IgD-negative memory B cell (primary cell): ENCODE measurements around the gene MIAT. TPM values are rescaled to one million over a fixed set of nuclear protein-coding genes. Genes with fewer than 3 reads are reported as not detected.

ENCODE experiments used
- H3K27ac Mint-ChIP-seq, 3 donors: one replicate each; pipeline ENCODE4 v1.8.0; 2020 to 2022; ENCODE audit warnings: mild to moderate bottlenecking in 3 of 3, mixed read lengths in 3 of 3, moderate library complexity in 1 of 3
- H3K27me3 Mint-ChIP-seq: one replicate; pipeline ENCODE4 v1.8.0; 2021; ENCODE audit warnings: mixed read lengths
- H3K36me3 Mint-ChIP-seq: one replicate; pipeline ENCODE4 v1.8.0; 2020; ENCODE audit warnings: mild to moderate bottlenecking, mixed read lengths
- H3K4me1 Mint-ChIP-seq, 3 donors: one replicate each; pipeline ENCODE4 v1.8.0; 2020 to 2022; ENCODE audit warnings: mixed read lengths in 3 of 3, mild to moderate bottlenecking in 1 of 3
- H3K4me3 Mint-ChIP-seq, 4 donors: one replicate each; pipeline ENCODE4 v1.8.0; 2020 to 2022; ENCODE audit warnings: mild to moderate bottlenecking in 4 of 4, mixed read lengths in 4 of 4, moderate library complexity in 3 of 4
- H3K9me3 Mint-ChIP-seq, 3 donors: one replicate each; pipeline ENCODE4 v1.8.0; 2020 to 2021; ENCODE audit warnings: mixed read lengths in 3 of 3, mild to moderate bottlenecking in 1 of 3
- polyA plus RNA-seq: library from polyadenylated mRNA; unstranded; fragments of 300-500 nt; fragmentation: Illumina TruSeq; gene quantifications from one replicate; pipeline ENCODE4 v1.2.3, GENCODE V29; 2021

MIAT gene
- polyA plus RNA-seq, 1 donor from 2014 or later, result 0.93 TPM

- H3K9me3 Mint-ChIP-seq, result no peaks in the 10 kb centered on the region
- peaks cover 5 to 16% (median 11%) of the 10 kb centered on the region in 3 donors for H3K4me1 Mint-ChIP-seq
- H3K27me3 Mint-ChIP-seq, result no peaks in the 10 kb centered on the region
- no peak overlapping the region for H3K4me3 Mint-ChIP-seq
- H3K36me3 Mint-ChIP-seq, result peaks cover 4% of the 10 kb centered on the region
- H3K27ac Mint-ChIP-seq, result no peak overlapping the region
Observed at GRCh38 chr22:26619510-26619909, 37.9 kb upstream of the MIAT start.

GRCh38 chr22:26620197-26620596 is 37.2 kb upstream of the MIAT start:
- Mint-ChIP-seq H3K27me3 (no peaks in the 10 kb centered on the region), H3K4me1 (peaks cover 3 to 14% (median 8%) of the 10 kb centered on the region in 3 donors), H3K36me3 (peaks cover 4% of the 10 kb centered on the region), H3K4me3 (no peak overlapping the region), H3K27ac (no peak overlapping the region), H3K9me3 (no peaks in the 10 kb centered on the region)

GRCh38 chr22:26621663-26622062 is 35.7 kb upstream of the MIAT start, which contains the start of gene CRYBA4:
CRYBA4 (plus strand) TSS chr22:26621963; CDS start chr22:26622597, 634 bp downstream.
- no peak within 1 kb of the TSS for H3K4me3 Mint-ChIP-seq
- no peaks in the 10 kb centered on the region for H3K9me3 Mint-ChIP-seq
- H3K27me3 Mint-ChIP-seq, result no peaks in the 10 kb centered on the region
- no peak within 1 kb of the TSS for H3K27ac Mint-ChIP-seq
- peaks cover 4% of the 10 kb centered on the region for H3K36me3 Mint-ChIP-seq
- peaks cover 0 to 4% (median 2%) of the 10 kb centered on the region in 3 donors for H3K4me1 Mint-ChIP-seq

- Mint-ChIP-seq H3K27ac (no peak overlapping the region), H3K36me3 (peaks cover 4% of the 10 kb centered on the region), H3K27me3 (no peaks in the 10 kb centered on the region), H3K4me3 (no peak overlapping the region), H3K4me1 (peaks cover 0 to 3% (median 0%) of the 10 kb centered on the region in 3 donors), H3K9me3 (no peaks in the 10 kb centered on the region)
Observed at GRCh38 chr22:26623984-26624383, 33.4 kb upstream of the MIAT start.

- Mint-ChIP-seq H3K36me3 (peaks cover 4% of the 10 kb centered on the region), H3K4me1 (peaks cover 0 to 3% (median 0%) of the 10 kb centered on the region in 3 donors), H3K27me3 (no peaks in the 10 kb centered on the region), H3K27ac (peak overlapping the region in 1 of 3 donors; percentile 11), H3K4me3 (no peak overlapping the region), H3K9me3 (no peaks in the 10 kb centered on the region)
Observed at GRCh38 chr22:26624803-26625202, 32.6 kb upstream of the MIAT start.

- H3K4me3 Mint-ChIP-seq, result peak overlapping the region in 1 of 4 donors; percentile 61
- H3K27me3 Mint-ChIP-seq, result peaks cover 5% of the 10 kb centered on the region
- H3K9me3 Mint-ChIP-seq, result peaks cover 0 to 5% (median 0%) of the 10 kb centered on the region in 3 donors
- H3K36me3 Mint-ChIP-seq, result peaks cover 1% of the 10 kb centered on the region
- peaks cover 0 to 3% (median 0%) of the 10 kb centered on the region in 3 donors for H3K4me1 Mint-ChIP-seq
- peak overlapping the region in 1 of 3 donors; percentile 80 for H3K27ac Mint-ChIP-seq
Observed at GRCh38 chr22:26629988-26630761, 27.2 kb upstream of the MIAT start.

- Mint-ChIP-seq H3K9me3 (peaks cover 0 to 5% (median 0%) of the 10 kb centered on the region in 3 donors), H3K27ac (no peak overlapping the region), H3K4me1 (peaks cover 0 to 3% (median 0%) of the 10 kb centered on the region in 3 donors), H3K36me3 (peaks cover 1% of the 10 kb centered on the region), H3K27me3 (peaks cover 5% of the 10 kb centered on the region), H3K4me3 (no peak overlapping the region)
Observed at GRCh38 chr22:26631282-26631681, 26.1 kb upstream of the MIAT start.

- H3K9me3 Mint-ChIP-seq, result peaks cover 0 to 5% (median 0%) of the 10 kb centered on the region in 3 donors
- peaks cover 1% of the 10 kb centered on the region for H3K36me3 Mint-ChIP-seq
- H3K4me3 Mint-ChIP-seq, result peak overlapping the region in 1 of 4 donors; percentile 42
- no peak overlapping the region for H3K27ac Mint-ChIP-seq
- no peaks in the 10 kb centered on the region for H3K4me1 Mint-ChIP-seq
- H3K27me3 Mint-ChIP-seq, result peaks cover 5% of the 10 kb centered on the region
Observed at GRCh38 chr22:26632422-26633155, 24.8 kb upstream of the MIAT start.

GRCh38 chr22:26634189-26634588 is 23.2 kb upstream of the MIAT start:
- Mint-ChIP-seq H3K4me1 (no peaks in the 10 kb centered on the region), H3K36me3 (peaks cover 1% of the 10 kb centered on the region), H3K27ac (no peak overlapping the region), H3K4me3 (peak overlapping the region in 1 of 4 donors; percentile 52), H3K9me3 (peaks cover 0 to 5% (median 0%) of the 10 kb centered on the region in 3 donors), H3K27me3 (peaks cover 5% of the 10 kb centered on the region)

- Mint-ChIP-seq H3K36me3 (peaks cover 1% of the 10 kb centered on the region), H3K4me3 (peak overlapping the region in 1 of 4 donors; percentile 3), H3K27ac (no peak overlapping the region), H3K9me3 (peaks cover 0 to 5% (median 0%) of the 10 kb centered on the region in 3 donors), H3K27me3 (peaks cover 5% of the 10 kb centered on the region), H3K4me1 (no peaks in the 10 kb centered on the region)
Observed at GRCh38 chr22:26635117-26635516, 22.3 kb upstream of the MIAT start.

- Mint-ChIP-seq H3K4me1 (no peaks in the 10 kb centered on the region), H3K27ac (no peak overlapping the region), H3K27me3 (peaks cover 5% of the 10 kb centered on the region), H3K36me3 (peaks cover 1% of the 10 kb centered on the region), H3K4me3 (no peak overlapping the region), H3K9me3 (no peaks in the 10 kb centered on the region)
Observed at GRCh38 chr22:26636296-26636695, 21.1 kb upstream of the MIAT start.

GRCh38 chr22:26642465-26643417 is 14.6 kb upstream of the MIAT start:
- Mint-ChIP-seq H3K36me3 (no peaks in the 10 kb centered on the region), H3K4me1 (peaks cover 11 to 28% (median 20%) of the 10 kb centered on the region in 3 donors), H3K9me3 (no peaks in the 10 kb centered on the region), H3K27ac (peak overlapping the region in 2 of 3 donors; percentile 63 to 83), H3K27me3 (peaks cover 7% of the 10 kb centered on the region), H3K4me3 (peak overlapping the region in 3 of 4 donors; percentile 30 to 76 (median 65))

- H3K36me3 Mint-ChIP-seq, result no peaks in the 10 kb centered on the region
- H3K4me1 Mint-ChIP-seq, result peaks cover 11 to 28% (median 20%) of the 10 kb centered on the region in 3 donors
- peak overlapping the region in 1 of 3 donors; percentile 63 for H3K27ac Mint-ChIP-seq
- H3K4me3 Mint-ChIP-seq, result peak overlapping the region in 3 of 4 donors; percentile 30 to 47 (median 30)
- no peaks in the 10 kb centered on the region for H3K9me3 Mint-ChIP-seq
- peaks cover 7% of the 10 kb centered on the region for H3K27me3 Mint-ChIP-seq
Observed at GRCh38 chr22:26643418-26644100, 13.8 kb upstream of the MIAT start.

GRCh38 chr22:26646158-26646557 is 11.2 kb upstream of the MIAT start:
- peak overlapping the region in 1 of 3 donors; percentile 90 for H3K27ac Mint-ChIP-seq
- H3K36me3 Mint-ChIP-seq, result no peaks in the 10 kb centered on the region
- peaks cover 7% of the 10 kb centered on the region for H3K27me3 Mint-ChIP-seq
- no peaks in the 10 kb centered on the region for H3K9me3 Mint-ChIP-seq
- peaks cover 13 to 28% (median 26%) of the 10 kb centered on the region in 3 donors for H3K4me1 Mint-ChIP-seq
- no peak overlapping the region for H3K4me3 Mint-ChIP-seq
